Coronary artery (tissue), 2 donors: ENCODE data around the gene PRRC1.
"Not testable (repeated sequence)": the region's sequence is repeated elsewhere in the genome, so short reads cannot be mapped to it uniquely, and the experiment has no call there.

Source experiments
- DNase-seq: peaks from one replicate; pipeline ENCODE4 v3.0.0-alpha.2; 2017; ENCODE audit warnings: low spot score
- H3K27ac ChIP-seq, 2 donors: fragments of 200-600 bp; sonication (generic); one replicate each; pipeline ENCODE4 v1.5.1; 2016 to 2019
- H3K4me3 ChIP-seq: fragments of 200-600 bp; sonication (generic); 2 replicates; pipeline ENCODE4 v1.5.1; 2016; ENCODE audit warnings: mild to moderate bottlenecking, moderate library complexity
- TF ChIP-seq, protein P1 (sequence below): fragments of 200-600 bp; sonication (generic); IDR thresholded peaks from one replicate; pipeline ENCODE4 v1.5.1; 2019; ENCODE audit warnings: antibody characterized with exemption

PRRC1 gene

DNA sequence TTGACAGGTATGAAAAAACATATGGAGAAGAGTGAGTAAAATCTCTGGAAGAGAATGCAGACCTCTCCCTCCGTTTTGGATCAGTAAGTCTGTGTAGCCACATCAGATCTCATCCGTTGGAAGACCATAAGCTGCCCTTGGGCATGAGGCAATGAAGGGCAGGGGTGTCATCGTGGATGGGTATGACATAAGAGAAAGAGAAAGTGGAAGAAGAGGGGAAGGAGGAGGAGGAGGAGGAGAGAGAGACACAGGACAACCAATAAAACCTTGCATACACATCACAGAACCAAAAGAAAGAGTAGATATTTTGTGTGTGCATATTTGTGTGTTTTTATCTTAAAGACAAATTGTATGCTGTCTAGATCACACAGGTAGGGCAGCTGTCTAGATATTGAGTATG lies 50.7 kb downstream of the PRRC1 start:
- Histone ChIP-seq H3K4me3 (no peak overlapping the region), H3K27ac (no peak overlapping the region)
- TF ChIP-seq, protein P1, sequence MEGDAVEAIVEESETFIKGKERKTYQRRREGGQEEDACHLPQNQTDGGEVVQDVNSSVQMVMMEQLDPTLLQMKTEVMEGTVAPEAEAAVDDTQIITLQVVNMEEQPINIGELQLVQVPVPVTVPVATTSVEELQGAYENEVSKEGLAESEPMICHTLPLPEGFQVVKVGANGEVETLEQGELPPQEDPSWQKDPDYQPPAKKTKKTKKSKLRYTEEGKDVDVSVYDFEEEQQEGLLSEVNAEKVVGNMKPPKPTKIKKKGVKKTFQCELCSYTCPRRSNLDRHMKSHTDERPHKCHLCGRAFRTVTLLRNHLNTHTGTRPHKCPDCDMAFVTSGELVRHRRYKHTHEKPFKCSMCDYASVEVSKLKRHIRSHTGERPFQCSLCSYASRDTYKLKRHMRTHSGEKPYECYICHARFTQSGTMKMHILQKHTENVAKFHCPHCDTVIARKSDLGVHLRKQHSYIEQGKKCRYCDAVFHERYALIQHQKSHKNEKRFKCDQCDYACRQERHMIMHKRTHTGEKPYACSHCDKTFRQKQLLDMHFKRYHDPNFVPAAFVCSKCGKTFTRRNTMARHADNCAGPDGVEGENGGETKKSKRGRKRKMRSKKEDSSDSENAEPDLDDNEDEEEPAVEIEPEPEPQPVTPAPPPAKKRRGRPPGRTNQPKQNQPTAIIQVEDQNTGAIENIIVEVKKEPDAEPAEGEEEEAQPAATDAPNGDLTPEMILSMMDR, result no peak
- DNase-seq, result no peak

DNA sequence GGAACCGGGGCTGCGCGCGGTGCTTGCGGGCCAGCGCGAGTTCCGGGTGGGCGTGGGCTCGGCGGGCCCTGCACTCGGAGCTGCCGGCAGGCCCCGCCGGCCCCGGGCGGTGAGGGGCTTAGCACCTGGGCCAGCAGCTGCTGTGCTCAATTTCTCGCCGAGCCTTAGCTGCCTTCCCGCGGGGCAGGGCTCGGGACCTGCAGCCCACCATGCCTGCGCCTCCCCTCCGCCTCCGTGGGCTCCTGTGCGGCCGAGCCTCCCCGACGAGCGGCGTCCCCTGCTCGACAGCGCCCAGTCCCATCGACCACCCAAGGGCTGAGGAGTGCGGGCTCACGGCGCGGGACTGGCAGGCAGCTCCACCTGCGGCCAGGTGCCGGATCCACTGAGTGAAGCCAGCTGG lies 52.0 kb downstream of the PRRC1 start:
- not testable (repeated sequence) for H3K4me3 ChIP-seq, H3K27ac ChIP-seq, DNase-seq

GRCh38 chr5:127571314-127572131 lies 54.1 kb downstream of the PRRC1 start:
- TF ChIP-seq, protein P1, result no peak
- no peak for DNase-seq
- H3K27ac ChIP-seq, result no peak overlapping the region
- no peak overlapping the region for H3K4me3 ChIP-seq

DNA sequence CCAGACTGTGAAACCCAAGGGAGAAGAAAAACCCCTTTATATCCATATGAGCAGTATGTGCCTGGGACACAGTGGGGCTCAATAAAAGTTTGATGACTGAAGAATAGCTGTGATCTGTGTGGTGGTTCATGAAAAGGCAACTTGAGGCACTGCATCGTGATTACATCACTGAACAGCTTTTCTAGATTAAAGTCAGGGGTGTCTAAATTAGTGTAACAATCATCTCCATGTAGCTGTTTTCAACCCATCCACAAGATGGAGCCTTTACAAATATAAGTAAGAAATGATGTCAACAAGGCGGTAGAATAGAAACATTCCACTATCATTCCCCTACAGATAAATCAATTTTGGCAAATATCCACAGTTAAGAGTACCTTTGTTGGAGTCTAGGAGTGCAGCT lies 55.5 kb downstream of the PRRC1 start:
- H3K27ac ChIP-seq, result no peak overlapping the region
- DNase-seq, result no peak
- H3K4me3 ChIP-seq, result no peak overlapping the region
- TF ChIP-seq, protein P1, result no peak

GRCh38 chr5:127574852-127575679 lies 57.6 kb downstream of the PRRC1 start:
- no peak for DNase-seq
- no peak overlapping the region for H3K27ac ChIP-seq
- TF ChIP-seq, protein P1, result no peak
- H3K4me3 ChIP-seq, result no peak overlapping the region

DNA sequence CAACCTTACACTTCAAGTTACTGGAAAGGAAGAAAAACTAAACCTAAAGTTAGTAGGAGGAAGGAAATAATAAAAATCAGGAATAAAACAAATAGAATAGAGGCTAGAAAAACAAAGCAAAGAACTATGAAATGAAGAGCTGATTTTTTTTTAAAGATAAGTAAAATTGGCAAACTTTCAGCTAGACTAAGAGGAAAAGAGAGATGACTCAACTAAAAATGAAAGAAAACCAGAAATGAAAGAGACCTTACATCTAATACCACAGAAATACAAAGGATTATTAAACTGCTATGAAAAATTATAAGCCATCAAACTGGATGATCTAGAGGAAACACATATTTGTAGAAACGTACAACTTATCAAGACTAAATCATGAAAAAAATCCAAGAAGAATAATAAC lies 60.0 kb downstream of the PRRC1 start:
- no peak for DNase-seq
- TF ChIP-seq, protein P1, result no peak
- Histone ChIP-seq H3K27ac (no peak overlapping the region), H3K4me3 (no peak overlapping the region)

- H3K4me3 ChIP-seq, result no peak overlapping the region
Measured at GRCh38 chr5:127580731-127581130, 63.3 kb downstream of the PRRC1 start.

More at GRCh38 chr5:127580731-127581130, 63.3 kb downstream of the PRRC1 start:
- TF ChIP-seq, protein P1, result no peak
- no peak for DNase-seq
- no peak overlapping the region for H3K27ac ChIP-seq
